GM18526 (cell line): Measurements from ENCODE around the gene PIWIL1.

Experiments
- POLR2A ChIP-seq: IDR thresholded peaks from 3 replicates; pipeline ENCODE4 v1.6.1; 2011; ENCODE audit not compliant: insufficient read length; ENCODE audit errors: extremely low read depth

The PIWIL1 gene

DNA sequence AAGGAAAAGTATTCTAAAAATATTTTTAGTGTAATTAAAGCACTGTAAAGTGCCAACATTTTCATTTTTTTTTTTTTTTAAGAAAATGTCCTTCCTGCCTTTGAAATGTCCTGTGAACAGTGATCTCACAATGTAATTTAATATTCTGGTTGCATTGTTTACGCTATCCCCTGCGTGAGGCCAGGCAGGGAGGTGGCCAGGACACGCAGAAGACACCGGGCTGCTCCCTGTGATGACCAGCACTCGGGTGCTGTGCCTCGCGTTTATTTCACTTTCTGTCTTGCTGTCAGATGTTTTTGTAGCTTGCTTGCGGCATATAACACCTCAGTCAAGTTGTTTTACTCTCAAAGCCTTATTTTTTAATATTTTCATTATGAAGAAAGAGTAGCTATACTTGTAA, 18.5 kb downstream of the PIWIL1 start:
- no peak for TF ChIP-seq POLR2A

DNA sequence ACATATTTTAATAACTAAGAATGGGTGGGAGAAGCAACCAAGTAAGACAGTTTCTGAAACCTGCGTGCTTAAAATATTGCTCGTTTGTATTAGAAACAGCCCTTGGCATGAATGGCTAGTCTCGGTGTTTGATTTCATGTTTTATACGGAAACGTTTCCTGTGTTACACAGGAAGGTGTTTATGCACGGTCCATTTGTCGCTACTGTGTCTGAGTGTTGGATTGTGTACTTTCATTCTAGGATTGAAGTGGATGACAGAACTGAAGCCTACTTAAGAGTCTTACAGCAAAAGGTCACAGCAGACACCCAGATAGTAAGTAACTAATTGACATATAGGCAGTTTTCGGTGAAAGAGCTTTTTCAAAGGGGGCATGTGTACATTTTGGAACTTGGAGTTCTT, 19.6 kb downstream of the PIWIL1 start:
- no peak for TF ChIP-seq POLR2A

DNA sequence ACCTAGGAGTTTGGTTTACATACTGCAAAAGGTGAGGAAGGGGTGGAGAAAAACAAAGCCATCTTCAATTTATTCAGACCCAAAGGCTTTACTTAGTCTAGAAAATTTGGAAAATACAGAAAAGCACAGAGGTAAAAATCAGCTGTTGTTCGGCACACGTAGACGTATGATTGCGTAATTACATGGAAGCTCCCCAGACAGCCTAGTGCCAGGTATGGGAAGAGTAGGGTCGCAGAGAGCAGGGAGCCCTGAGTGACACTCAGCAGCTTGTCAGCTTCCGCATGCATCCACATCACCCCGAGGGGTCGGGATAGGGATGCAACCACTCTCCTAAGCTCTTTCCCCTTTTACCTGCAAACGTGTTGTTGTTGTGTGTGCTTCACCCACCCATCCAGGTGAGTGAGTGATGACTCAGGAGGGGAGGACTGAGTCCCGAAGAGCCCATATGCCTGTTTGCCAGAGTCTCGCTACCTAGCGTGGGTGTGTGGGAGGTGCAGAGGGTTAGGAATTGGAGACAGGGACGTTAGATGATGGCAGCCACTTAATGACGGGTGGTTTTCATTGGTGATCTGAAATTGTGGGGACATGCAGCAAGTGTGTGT, 20.1 kb downstream of the PIWIL1 start:
- TF ChIP-seq POLR2A: no peak

DNA sequence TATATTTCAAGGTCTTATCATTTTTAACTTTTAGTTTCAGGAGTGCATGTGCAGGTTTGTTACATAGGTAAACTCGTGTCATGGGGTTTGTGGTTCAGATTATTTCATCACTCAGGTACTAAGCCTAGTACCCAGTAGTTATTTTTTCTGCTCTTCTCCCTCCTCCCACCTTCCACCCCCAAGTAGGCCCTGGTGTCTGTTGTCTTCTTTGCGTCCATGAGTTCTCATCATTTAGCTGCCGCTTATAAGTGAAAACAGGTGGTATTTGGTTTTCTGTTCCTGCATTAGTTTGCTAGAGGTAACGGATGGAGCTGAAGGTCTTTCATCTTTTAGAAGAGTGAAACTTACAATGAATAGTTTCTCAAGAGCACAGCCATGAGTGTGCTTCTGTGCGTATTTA, 24.4 kb downstream of the PIWIL1 start:
- TF ChIP-seq POLR2A: no peak

DNA sequence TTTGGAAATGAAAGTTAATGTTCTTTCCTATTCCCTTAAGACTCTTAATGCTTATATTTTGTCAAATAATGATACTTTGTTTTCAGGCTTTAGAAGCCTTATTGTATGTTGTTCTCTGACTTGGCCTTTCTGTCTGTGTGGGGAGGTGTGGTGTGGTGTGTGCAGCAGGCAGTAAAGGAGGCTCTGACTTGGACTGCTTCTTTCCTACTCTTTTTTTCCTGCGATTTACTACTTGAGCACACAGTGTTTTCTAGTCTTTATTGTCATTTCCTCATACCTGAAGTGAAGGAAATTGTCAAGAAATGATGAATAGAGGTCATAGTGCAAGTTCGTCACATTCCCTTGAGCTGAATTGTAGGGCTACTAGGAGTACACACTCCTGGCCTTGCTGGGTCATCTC, 26.9 kb downstream of the PIWIL1 start:
- no peak for TF ChIP-seq POLR2A

DNA sequence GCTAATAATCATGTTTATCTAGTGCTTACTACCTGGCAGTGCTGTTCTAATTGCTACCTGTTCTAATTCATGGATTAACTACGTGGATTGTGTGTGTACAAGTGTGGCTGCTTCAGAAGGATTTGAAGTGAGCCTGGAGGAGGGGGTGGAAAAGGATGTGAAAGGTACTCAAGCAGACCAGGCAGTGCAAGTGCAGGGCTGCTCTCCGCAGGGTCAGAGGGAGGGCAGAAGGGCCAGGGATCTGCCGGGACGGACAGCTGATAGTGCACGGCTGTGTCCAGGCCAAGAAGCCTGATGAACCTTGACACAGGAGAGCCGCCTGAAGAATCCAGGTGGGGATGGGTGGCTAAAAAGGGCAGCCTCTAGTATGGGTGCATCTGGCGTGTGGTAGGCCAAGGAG, 28.5 kb downstream of the PIWIL1 start:
- no peak for TF ChIP-seq POLR2A

DNA sequence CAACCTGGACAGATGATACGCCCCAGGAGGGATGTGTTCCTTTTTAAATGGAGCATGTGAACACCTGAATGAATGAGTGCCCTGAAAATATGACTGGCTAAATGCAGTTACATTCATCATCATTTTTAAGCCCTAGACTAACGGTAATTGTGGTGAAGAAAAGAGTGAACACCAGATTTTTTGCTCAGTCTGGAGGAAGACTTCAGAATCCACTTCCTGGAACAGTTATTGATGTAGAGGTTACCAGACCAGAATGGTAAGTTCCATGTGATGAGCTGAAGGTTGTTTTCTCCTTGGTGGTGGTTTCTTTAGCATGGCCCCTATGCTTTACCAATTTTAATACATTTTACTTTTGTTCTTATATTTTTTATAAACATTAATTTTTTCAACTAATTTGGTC, 29.3 kb downstream of the PIWIL1 start:
- TF ChIP-seq POLR2A: no peak

DNA sequence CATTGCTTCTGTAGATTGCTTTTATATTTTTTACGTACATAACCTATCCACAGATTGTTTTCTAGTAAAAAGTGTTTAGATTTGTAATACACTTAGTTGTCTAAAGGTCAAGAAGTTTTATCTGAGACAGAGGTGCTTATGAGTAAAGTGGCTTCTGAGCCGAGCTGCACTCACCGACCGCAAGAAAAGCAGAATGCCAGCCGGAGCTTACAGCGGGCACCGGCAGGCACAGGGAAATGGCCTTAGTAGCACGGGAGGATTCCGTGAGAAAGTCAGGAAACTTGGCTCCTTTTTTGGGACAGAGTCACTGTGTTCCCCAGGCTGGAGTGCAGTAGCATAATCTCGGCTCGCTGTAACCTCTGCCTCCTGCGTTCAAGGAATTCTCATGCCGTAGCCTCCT, 29.8 kb downstream of the PIWIL1 start:
- TF ChIP-seq POLR2A: no peak

DNA sequence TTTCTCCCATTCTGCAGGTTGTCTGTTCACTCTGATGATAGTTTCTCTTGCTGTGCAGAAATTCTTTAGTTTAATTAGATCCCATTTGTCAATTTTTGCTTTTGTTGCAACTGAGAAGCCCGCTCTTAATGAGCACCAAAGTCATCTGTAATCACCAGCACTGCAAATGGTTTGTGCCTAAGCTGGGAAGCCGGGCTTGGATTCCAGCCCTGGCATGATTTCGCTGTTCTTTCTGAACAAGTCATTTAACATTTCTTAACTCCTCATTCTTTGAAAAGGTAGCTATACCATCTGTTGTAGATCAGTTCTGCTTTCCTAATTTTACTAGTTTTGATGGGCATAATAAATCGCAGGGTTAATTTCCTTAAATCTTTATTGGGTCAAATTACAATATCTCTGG, 32.1 kb downstream of the PIWIL1 start:
- no peak for TF ChIP-seq POLR2A

DNA sequence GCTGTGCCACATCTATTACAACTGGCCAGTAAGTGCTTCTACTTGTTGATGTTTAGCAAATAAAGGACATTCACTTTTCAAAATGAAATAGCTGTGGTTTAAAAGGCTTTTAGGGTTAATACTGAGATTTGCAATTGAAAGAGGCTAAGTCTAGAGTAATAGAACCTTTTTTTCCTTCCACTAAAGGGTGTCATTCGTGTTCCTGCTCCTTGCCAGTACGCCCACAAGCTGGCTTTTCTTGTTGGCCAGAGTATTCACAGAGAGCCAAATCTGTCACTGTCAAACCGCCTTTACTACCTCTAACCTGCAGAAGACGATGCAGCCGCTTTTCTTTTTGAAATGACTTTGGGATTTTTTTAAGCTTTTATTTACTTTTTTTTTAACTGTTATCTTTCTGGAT, 33.6 kb downstream of the PIWIL1 start:
- no peak for TF ChIP-seq POLR2A

DNA sequence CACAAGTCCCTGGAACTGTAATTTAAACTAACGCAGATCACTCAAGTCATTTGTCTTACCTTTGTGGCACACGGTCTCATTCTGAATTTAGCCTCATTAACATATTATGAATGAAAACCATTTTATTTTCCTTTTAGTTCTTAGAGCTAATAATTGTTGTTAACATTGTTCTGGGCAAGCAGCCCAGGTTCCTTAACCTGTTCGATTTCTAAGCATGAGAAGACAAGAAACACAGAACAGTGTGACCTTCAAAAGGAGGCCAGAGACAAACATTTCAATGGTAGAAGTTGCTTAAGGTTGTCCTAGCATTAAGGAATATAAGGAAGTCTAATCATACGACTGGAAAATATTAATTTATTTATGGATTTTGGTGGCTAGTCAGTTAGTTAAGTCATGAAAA, 35.2 kb downstream of the PIWIL1 start:
- no peak for TF ChIP-seq POLR2A

DNA sequence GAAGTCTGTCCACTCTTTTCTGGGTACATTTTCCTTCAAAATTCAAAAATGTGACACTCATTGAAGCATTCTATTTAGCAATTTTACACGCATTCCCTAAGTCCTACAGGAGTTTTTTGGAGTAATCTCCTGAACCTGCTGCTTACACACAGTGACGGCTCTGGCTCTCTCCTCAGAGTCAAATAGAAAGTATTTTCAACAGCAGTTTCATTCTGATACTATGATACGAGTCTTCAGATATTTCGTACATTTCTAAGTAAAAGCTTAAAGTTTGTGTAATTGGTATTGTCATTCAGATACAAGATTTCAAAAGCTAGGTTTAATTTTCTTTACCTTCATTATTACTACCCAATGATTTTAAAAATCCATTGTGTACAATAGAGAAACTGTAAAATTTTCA, 36.4 kb downstream of the PIWIL1 start:
- TF ChIP-seq POLR2A: no peak

DNA sequence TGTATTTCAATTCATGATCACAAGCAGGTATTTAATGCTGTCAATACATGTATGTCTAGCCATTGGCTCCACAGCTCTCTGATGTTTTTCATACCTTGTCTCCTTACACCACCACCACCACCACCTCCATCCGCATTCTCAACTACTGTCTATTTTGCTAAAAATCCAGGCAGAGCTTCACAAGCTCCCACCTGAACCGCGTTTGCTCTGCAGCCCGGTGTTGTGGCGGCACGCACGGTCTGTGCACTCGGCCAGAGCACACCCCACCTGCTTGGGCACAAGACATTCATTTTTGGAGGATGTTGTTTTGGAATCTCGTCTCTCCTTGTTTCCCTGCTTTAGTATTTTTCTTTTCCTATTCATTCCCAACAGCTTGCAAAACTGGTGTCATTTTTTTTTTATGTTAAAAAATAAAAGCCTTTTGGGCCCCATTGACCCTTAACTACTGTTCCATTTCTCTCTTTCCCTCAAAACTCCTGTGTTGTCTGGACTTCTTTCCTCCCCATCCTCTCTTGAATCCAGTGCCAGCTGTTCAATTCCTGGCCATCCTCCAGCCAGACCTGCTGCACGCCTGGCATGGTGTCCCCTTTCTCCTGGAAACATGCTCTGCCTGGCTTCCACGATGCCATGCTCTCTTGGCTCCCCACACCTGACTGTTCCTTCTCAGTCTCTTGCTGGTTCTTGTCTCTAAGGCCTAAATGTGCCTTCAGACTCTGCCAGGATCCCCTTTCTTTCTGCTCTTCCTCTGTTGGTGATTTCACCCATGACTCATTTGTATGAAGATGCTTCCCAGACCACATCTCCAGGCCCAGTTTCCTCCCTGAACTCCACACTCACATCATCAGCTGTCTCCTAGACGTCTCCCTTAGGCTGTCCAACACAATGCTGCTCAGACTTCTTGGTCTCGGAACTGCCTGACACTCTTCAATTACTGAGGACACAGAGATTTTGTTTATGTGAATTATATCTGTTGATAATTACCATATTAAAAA, 37.9 kb downstream of the PIWIL1 start:
- TF ChIP-seq POLR2A: no peak

DNA sequence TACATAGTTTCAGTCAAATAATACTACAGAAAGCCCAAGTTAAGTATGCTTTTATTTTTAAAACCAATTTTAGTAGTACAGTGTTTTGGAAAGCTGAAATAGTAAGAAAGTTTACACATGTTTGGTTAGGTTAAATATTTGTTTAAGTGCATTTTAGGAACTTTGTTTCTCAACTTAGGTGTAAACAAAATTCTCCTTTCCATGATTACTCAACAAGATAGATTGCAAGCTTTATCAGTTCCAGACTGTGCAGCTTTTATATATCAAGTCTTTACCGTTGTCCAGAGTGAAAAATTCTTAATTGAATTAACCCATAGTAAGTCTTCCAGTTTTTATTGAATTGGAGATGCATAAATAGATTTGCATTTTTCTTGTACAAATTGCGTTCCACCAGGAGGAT, 45.1 kb downstream of the PIWIL1 start:
- TF ChIP-seq POLR2A: no peak

DNA sequence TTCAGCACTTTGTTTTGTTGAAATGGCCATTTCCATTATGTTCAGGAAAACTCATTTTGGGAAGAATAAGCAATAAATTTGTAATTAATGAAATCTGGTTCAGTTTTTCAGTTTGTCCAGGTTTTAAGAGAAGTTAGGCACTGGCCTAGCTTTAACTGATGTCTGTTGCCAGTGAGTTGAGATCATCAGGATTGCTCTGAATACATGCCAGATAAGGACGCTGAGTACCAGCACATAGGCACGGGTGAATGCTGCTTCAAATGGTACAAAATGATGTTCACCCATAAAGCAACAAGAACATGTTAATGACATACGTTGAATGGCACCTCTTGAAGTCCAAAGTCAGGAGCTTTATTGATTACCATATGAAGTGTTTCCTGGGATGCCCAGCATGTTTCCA, 46.5 kb downstream of the PIWIL1 start:
- TF ChIP-seq POLR2A: no peak

DNA sequence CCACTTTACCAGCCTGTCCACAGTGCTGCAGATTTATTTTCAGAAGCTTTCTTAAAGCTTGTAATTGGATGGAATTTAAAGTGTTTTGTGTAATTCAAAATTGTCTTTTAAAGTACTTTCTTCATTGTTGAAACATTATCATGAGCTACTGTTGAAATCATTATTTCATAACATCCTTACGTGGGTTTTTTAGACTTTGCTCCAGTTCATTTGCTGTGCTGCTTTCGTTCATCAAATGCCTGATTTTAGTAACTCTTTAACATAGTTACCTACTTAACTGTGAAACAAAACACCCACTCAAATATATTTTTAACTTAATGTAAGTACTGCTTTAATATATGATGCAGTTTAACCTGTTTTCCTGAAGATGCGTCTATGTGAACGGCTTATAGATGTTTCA, 47.5 kb downstream of the PIWIL1 start:
- no peak for TF ChIP-seq POLR2A

DNA sequence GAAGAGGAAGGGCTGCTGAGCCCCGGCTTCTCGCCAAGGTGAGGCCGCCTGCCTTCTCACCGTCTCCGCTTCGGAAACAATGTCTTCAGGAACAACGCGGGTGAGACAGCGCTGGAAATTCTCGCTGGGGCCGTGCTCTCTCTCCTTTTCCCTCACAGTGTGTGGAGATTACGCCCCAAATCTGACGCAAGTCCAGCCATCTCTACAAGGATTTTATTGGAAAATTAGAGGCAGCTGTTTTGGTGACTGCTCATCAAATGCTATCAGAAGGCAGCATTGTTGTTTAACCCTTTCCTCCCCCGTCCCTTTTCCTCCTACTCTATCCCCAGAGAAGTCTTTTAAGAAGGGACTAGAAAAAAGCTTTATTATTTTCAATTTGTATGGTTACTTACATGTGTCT, 53.5 kb downstream of the PIWIL1 start:
- no peak for TF ChIP-seq POLR2A
